ENCODE results near the gene ATN1. TPM values are rescaled to one million over a fixed set of nuclear protein-coding genes. Genes with fewer than 3 reads are reported as not detected.

ATN1 gene
- total and polyA plus RNA-seq, 9 of the 15 experiments (the other 6 are each of a cell fraction or from before 2014, with no cell fraction given), result 0.15 to 49.8 (median 2.7) TPM

DNA sequence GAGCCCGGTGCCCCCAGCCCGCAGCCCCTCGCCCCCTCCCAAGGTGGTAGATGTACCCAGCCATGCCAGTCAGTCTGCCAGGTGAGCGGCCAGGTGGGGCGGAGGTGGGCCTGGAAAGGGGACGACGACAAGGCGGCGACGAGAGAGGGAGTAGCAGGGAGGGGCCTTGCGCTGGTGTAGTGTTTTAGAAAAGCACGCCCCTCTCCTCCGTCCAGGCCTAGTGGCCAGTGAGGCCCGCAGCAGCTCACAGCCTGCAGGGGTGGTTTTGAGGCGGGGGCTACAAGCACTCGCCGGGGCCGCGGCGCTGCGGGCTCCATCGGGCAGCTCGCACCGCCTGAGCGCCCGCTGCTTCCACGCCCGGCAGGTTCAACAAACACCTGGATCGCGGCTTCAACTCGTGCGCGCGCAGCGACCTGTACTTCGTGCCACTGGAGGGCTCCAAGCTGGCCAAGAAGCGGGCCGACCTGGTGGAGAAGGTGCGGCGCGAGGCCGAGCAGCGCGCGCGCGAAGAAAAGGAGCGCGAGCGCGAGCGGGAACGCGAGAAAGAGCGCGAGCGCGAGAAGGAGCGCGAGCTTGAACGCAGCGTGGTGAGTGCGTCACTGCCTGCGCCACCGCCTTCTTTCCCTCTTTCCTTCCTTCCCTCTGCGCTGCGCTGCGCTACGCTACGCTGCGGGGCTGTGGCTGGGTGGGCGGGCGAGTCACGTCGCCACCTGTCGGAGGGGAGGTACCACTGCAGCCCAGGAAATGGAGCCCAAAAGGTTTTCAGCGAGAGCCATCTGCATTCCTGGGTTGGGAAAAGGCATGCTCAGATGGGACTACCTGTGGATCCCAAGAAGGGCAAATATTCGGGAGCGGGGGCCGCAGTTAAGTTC, 10.0 kb downstream of the ATN1 start (continued):
- TF ChIP-seq TOE1 (IDR thresholded peaks at IDR 0.05; ENCODE audit: borderline replicate concordance), result peak; percentile 66; the same call in 1 of the 2 replicates
- 0 out of 2 replicates have a peak, but pooled peaks have one; percentile 42 for TF ChIP-seq TOE1 (CRISPR knock-in tag; IDR thresholded peaks at IDR 0.05; ENCODE audit: borderline replicate concordance, low read depth)
- peak; percentile 84 for TF ChIP-seq EP400 (IDR thresholded peaks at IDR 0.05)
- peak; percentile 91 for TF ChIP-seq RBFOX2 (IDR thresholded peaks at IDR 0.05; ENCODE audit: low read depth, low read length)
- TF ChIP-seq BCLAF1 (IDR thresholded peaks at IDR 0.05; ENCODE audit: borderline replicate concordance in 1 of 2, control insufficient read depth in 1 of 2, low read depth in 2 of 2, low read length in 1 of 2), result peak in 1 of 2 experiments; percentile 27; a peak in 1 of 4 replicates
- TF ChIP-seq SP2 (IDR thresholded peaks at IDR 0.05; ENCODE audit: extremely low read depth, low read depth, low read length, poor library complexity, severe bottlenecking), result peak; percentile 75
- peak; percentile 49 for TF ChIP-seq FUS (optimal IDR thresholded peaks at IDR 0.05; ENCODE audit: low read depth, low read length)
- no peak for TF ChIP-seq ZNF232 (CRISPR knock-in tag; IDR thresholded peaks at IDR 0.05)
- peak in 1 of 2 experiments; percentile 12; a peak in 1 of 4 replicates for TF ChIP-seq SRF (CRISPR knock-in tag; IDR thresholded peaks at IDR 0.05)
- TF ChIP-seq, protein P1, sequence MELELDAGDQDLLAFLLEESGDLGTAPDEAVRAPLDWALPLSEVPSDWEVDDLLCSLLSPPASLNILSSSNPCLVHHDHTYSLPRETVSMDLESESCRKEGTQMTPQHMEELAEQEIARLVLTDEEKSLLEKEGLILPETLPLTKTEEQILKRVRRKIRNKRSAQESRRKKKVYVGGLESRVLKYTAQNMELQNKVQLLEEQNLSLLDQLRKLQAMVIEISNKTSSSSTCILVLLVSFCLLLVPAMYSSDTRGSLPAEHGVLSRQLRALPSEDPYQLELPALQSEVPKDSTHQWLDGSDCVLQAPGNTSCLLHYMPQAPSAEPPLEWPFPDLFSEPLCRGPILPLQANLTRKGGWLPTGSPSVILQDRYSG (tag; conservative IDR thresholded peaks at IDR 0.05; ENCODE audit: low read depth), result peak; percentile 66
- TF ChIP-seq GTF2A2 (tag; IDR thresholded peaks at IDR 0.05), result no peak
- TF ChIP-seq ZNF384 (IDR thresholded peaks at IDR 0.05; ENCODE audit: low read depth, low read length), result no peak
- TF ChIP-seq ELF1 (tag; IDR thresholded peaks at IDR 0.05), result peak; percentile 66; the same call in 1 of the 2 replicates
- TF ChIP-seq EWSR1 (IDR thresholded peaks at IDR 0.05; ENCODE audit: borderline replicate concordance, low read depth, partially characterized antibody), result no peak
- no peak for TF ChIP-seq DMBX1 (CRISPR knock-in tag; IDR thresholded peaks at IDR 0.05; ENCODE audit: borderline replicate concordance)
- TF ChIP-seq HNRNPLL (IDR thresholded peaks at IDR 0.05; ENCODE audit: low read depth, low read length, poor library complexity, severe bottlenecking), result peak; percentile 95
- peak; percentile 43; the same call in 1 of the 2 replicates for TF ChIP-seq FOXP1 (CRISPR knock-in tag; IDR thresholded peaks at IDR 0.05)
- TF ChIP-seq ZNF263 (CRISPR knock-in tag; IDR thresholded peaks at IDR 0.05; ENCODE audit: borderline replicate concordance), result peak; percentile 63; the same call in 1 of the 2 replicates
- no peak for TF ChIP-seq ATF3 (IDR thresholded peaks at IDR 0.05)
- no peak for TF ChIP-seq ATF3 (CRISPR knock-in tag; conservative IDR thresholded peaks at IDR 0.05)
- peak; percentile 63 for TF ChIP-seq TAF1 (IDR thresholded peaks at IDR 0.05; ENCODE audit: control insufficient read depth, extremely low read depth, insufficient read depth, low read length, severe bottlenecking)

Data from K562 (cell line).